ENCODE data around the gene CTU2. TPM values are rescaled to one million over a fixed set of nuclear protein-coding genes. Genes with fewer than 3 reads are reported as not detected.

CTU2 gene
- total and polyA plus RNA-seq, 9 donors, result 0.45 to 36.5 (median 19.5) TPM

DNA sequence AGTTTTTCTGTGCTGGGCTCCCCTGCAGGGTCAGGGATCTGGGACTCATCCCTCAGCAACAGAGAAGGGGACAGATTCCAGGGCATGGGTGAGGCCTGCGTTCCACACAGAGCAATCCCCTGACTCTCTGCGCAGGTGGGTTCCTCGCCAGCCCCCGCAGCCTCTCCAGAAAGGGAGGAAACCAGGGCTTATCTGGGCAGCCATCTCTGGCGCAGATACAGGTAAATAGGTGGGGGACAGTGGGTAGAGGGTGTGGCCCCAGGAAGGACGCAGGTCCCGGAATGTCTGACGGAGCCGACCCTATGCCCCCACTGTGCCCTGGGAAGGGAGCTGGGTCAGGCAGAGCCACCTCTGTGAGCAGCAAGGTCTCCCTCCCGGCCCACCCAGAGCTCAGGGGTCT, 55.5 kb downstream of the CTU2 start:
- peaks cover 10% of the 10 kb centered on the region for H3K4me1 ChIP-seq (ENCODE audit: insufficient read depth)
- H3K27ac ChIP-seq, result no peak overlapping the region
- no peaks in the 10 kb centered on the region for H3K36me3 ChIP-seq
- TF ChIP-seq EP300 (IDR thresholded peaks at IDR 0.05) (no peak), POLR2A (IDR thresholded peaks at IDR 0.05) (no peak)
- TF ChIP-seq, protein P1, sequence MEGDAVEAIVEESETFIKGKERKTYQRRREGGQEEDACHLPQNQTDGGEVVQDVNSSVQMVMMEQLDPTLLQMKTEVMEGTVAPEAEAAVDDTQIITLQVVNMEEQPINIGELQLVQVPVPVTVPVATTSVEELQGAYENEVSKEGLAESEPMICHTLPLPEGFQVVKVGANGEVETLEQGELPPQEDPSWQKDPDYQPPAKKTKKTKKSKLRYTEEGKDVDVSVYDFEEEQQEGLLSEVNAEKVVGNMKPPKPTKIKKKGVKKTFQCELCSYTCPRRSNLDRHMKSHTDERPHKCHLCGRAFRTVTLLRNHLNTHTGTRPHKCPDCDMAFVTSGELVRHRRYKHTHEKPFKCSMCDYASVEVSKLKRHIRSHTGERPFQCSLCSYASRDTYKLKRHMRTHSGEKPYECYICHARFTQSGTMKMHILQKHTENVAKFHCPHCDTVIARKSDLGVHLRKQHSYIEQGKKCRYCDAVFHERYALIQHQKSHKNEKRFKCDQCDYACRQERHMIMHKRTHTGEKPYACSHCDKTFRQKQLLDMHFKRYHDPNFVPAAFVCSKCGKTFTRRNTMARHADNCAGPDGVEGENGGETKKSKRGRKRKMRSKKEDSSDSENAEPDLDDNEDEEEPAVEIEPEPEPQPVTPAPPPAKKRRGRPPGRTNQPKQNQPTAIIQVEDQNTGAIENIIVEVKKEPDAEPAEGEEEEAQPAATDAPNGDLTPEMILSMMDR (IDR thresholded peaks at IDR 0.05), result no peak
- DNase-seq, result no peak
- intact Hi-C loops (cut with DNase I), result no loop called here
- WGBS, 3 donors, result 84 to 90% (median 85%) methylated on average over 7 to 10 of the region's 10 CpGs
- H3K4me3 ChIP-seq, result no peak overlapping the region
- H3K9me3 ChIP-seq, result no peaks in the 10 kb centered on the region
- H3K27me3 ChIP-seq, result no peaks in the 10 kb centered on the region

DNA sequence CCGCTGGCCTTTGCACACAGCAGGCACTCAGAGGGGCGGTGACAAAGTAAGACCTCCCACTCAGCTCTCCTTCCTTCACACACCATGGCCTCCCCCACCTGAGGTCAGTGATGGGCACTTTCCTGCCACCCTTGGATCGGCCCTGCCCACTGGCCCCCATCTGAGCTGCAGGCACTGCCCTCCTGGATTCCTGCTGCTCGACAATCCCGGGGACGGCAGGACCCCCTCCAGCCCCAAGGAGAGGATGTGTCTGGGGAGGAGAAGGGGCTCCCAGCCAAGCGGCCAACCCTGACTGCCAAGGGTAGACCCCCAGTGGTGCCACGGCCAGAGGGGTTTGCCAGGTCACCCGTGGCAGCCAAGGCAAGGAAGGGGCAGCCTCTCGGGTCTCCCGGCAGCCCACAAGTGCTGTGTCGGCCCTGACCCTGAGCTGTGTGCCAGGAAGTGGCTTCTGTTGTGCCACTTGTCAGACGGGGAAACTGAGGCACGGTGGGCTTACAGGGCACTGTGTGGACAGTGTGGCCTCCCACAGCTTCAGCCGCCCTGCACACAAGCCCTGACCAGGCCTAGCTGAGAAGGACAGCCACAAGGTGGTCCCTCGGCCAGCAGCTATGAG, 56.1 kb downstream of the CTU2 start:
- TF ChIP-seq EP300 (IDR thresholded peaks at IDR 0.05), result no peak
- TF ChIP-seq, protein P1 (IDR thresholded peaks at IDR 0.05), result no peak
- TF ChIP-seq POLR2A (IDR thresholded peaks at IDR 0.05), result no peak
- Histone ChIP-seq H3K4me1 (ENCODE audit: insufficient read depth) (peaks cover 10% of the 10 kb centered on the region), H3K27me3 (no peaks in the 10 kb centered on the region), H3K4me3 (no peak overlapping the region), H3K36me3 (no peaks in the 10 kb centered on the region), H3K9me3 (no peaks in the 10 kb centered on the region), H3K27ac (no peak overlapping the region)
- 74 to 76% (median 76%) methylated on average over 16 of the region's 16 CpGs for WGBS, 3 donors
- no peak for DNase-seq
- intact Hi-C loops (cut with DNase I), result no loop called here

DNA sequence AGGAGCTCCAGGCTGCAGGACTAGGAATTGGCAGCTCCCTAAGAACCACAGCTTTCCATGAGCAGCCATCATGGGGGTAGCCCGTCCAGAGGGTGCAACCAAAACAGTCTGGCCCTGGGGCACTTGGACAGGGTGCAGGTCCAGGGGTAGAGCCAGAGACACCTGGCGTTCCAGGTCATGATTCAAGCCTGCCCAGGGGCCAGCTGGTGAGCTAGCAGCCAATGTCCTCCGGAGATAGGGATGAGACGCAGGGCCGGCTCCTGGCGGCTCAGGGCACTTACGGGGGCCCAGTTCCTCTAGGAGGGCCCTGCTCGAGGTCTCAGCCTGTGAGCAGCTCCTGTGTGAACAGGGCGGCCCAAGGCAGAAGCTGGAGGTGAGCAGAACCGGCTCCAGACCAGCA, 56.6 kb downstream of the CTU2 start:
- peaks cover 16% of the 10 kb centered on the region for H3K4me1 ChIP-seq (ENCODE audit: insufficient read depth)
- H3K9me3 ChIP-seq, result no peaks in the 10 kb centered on the region
- DNase-seq, result no peak
- H3K4me3 ChIP-seq, result no peak overlapping the region
- intact Hi-C loops (cut with DNase I), result no loop called here
- TF ChIP-seq, protein P1 (IDR thresholded peaks at IDR 0.05), result no peak
- TF ChIP-seq POLR2A (IDR thresholded peaks at IDR 0.05), result no peak
- no peak for TF ChIP-seq EP300 (IDR thresholded peaks at IDR 0.05)
- H3K27ac ChIP-seq, result no peak overlapping the region
- no peaks in the 10 kb centered on the region for H3K27me3 ChIP-seq
- WGBS, 3 donors, result 72 to 80% (median 77%) methylated on average over 6 to 10 of the region's 10 CpGs
- no peaks in the 10 kb centered on the region for H3K36me3 ChIP-seq

DNA sequence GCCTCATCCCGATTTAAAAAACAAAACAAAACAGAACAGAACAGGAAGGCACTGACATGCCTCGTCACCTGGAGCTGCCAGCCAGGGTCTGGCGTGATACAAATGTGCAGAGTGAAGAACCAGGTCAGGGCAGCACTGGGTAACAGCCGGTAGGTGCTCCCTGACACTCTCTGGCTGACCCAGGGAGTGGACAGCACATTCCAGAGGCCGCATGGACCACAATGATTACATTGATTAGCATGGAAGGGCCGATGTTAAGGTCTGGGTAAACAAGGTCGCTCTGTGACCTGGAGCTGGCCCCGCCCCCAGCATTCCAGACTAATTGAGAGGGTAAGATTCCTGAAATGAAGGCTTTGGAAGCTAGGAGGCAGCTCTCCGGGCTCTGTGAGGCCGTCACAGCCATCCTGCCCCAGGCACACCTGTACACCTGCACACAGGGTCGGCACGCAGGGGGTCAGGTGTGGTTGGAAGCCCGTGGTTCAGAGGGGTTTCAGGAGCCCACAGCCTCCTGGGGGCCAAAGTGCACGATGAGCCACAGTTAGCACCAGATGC, 57.3 kb downstream of the CTU2 start:
- Histone ChIP-seq H3K4me1 (ENCODE audit: insufficient read depth) (peaks cover 21% of the 10 kb centered on the region), H3K4me3 (no peak overlapping the region), H3K27me3 (no peaks in the 10 kb centered on the region), H3K9me3 (no peaks in the 10 kb centered on the region), H3K36me3 (no peaks in the 10 kb centered on the region), H3K27ac (no peak overlapping the region)
- intact Hi-C loops (cut with DNase I), result no loop called here
- TF ChIP-seq EP300 (IDR thresholded peaks at IDR 0.05) (no peak), POLR2A (IDR thresholded peaks at IDR 0.05) (no peak)
- TF ChIP-seq, protein P1 (IDR thresholded peaks at IDR 0.05), result no peak
- 63 to 65% (median 63%) methylated on average over 14 of the region's 14 CpGs for WGBS, 3 donors
- DNase-seq, result no peak
